Stimulated activated CD4-positive, alpha-beta T cell treated with anti-CD3 and anti-CD28 coated beads, TNF-alpha, amount 100 ng/mL, for 1 hour (primary cell): ENCODE data around the gene SUB1.
"Not testable (repeated sequence)": the region's sequence is repeated elsewhere in the genome, so short reads cannot be mapped to it uniquely, and the experiment has no call there.

Source experiments
- DNase-seq, 3 donors: peaks; one replicate each; pipeline ENCODE4 v3.0.0-alpha.2; 2020; ENCODE audit warnings: low read depth in 3 of 3, low spot score in 1 of 3

The SUB1 gene

GRCh38 chr5:32565145-32565544 lies 20.2 kb upstream of the SUB1 start:
- no peak for DNase-seq

- no peak for DNase-seq
Observed at GRCh38 chr5:32566319-32567111, 18.8 kb upstream of the SUB1 start.

DNA sequence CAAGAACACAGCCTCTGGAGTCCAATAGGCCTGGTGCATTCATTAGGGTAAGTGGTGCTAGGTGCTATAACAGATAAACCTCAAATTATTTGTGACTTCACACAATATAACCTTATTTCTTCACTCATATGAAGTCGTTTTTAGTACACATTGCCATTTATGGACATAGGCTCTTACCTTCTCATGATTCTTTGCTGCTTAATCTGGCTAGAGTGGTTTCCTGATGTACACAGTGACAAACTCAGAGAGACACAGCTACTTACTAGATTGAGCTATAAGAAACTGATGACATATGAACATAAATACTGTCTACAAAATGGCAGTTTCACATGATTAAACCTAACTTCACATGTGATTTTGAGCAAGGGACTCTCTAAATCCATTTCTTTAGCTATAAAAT lies 14.2 kb upstream of the SUB1 start:
- no peak for DNase-seq

- DNase-seq, result no peak
Observed at GRCh38 chr5:32572778-32573480, 12.4 kb upstream of the SUB1 start.

- DNase-seq, result not testable (repeated sequence)
Observed at GRCh38 chr5:32573481-32573854, 11.9 kb upstream of the SUB1 start.

DNA sequence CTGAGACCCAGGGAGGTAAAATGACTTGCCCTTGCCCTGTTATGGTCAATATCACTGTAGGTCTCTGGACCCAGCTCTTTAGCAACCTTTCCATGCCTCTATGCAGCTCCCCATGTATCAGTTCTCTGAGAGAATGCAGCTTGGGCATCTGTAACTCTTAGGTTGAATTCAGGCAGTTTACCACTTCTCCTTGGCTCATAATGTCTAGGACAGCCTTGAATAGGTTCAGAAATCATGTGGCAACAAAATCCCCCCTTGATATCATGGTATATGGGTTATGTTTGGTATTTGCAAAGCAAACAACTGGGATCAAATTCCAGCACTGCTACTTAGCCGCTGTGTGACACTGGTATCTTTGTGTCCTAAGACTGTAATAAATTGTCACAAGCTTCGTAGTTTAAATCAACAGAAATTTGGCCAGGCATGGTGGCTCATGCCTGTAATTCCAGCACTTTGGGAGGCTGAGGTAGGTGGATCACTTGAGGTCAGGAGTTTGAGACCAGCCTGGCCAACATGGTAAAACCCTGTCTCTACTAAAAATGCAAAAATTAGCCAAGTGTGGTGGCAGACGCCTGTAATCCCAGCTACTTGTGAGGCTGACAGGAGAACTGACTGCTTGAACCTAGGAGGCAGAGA lies 10.7 kb upstream of the SUB1 start:
- DNase-seq, result no peak

- no peak for DNase-seq
Observed at GRCh38 chr5:32578363-32578762, 7.0 kb upstream of the SUB1 start.

- no peak for DNase-seq
Observed at GRCh38 chr5:32578764-32579163, 6.6 kb upstream of the SUB1 start.

- DNase-seq, result no peak
Observed at GRCh38 chr5:32581010-32581785, 4.2 kb upstream of the SUB1 start.

DNA sequence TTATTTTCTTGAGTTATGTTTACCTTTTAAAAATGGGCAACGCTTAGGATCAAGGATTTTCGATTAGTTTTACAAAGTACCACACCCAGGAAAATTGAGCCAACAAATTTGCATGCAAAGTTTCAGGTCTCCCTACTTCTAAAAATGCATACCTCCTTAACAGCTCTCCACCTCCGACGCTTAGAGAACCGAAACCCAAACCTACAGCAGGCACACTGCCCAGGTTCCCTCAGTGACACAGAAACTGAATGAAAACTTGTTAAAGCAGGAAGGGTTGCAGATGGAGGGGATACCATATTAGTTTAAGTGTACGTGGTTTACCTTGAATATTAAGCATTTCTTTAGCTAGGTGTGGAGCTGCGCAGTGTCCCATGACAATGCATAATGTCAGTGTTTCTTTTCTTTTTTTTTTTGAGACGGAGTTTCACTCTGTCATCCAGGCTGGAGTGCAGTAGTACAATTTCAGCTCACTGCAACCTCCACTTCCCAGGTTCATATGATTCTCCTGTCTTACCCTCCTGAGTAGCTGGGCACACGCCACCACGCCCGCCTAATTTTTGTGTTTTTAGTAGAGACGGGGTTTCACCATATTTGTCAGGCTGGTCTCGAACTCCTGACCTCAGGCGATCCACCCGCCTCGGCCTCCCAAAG lies 1.6 kb upstream of the SUB1 start:
- DNase-seq, result no peak

GRCh38 chr5:32584646-32585045 lies 711 bp upstream of the SUB1 start:
- DNase-seq, result no peak

DNA sequence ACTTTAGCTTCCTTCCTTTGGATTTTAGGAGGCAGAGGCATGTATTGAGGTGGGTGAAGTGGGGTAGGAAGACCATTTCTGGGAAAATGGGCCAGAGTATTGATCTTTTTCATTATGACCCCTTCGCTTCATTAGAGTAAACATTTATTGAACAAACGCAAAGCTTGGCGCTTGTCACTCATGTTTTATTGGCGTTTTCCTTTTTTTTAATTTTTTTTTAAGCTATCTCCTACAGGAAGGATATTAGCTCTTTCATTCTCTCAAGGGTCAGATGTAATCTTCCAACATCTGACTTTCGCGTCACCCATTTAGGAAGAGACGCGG lies 273 bp upstream of the SUB1 start:
- no peak for DNase-seq

GRCh38 chr5:32586276-32586599 lies 881 bp downstream of the SUB1 start:
- no peak for DNase-seq

GRCh38 chr5:32587067-32587551 lies 1.8 kb downstream of the SUB1 start:
- DNase-seq, result no peak

- DNase-seq, result no peak
Observed at GRCh38 chr5:32589416-32589815, 4.1 kb downstream of the SUB1 start.

GRCh38 chr5:32589942-32590869 lies 4.8 kb downstream of the SUB1 start:
- no peak for DNase-seq

DNA sequence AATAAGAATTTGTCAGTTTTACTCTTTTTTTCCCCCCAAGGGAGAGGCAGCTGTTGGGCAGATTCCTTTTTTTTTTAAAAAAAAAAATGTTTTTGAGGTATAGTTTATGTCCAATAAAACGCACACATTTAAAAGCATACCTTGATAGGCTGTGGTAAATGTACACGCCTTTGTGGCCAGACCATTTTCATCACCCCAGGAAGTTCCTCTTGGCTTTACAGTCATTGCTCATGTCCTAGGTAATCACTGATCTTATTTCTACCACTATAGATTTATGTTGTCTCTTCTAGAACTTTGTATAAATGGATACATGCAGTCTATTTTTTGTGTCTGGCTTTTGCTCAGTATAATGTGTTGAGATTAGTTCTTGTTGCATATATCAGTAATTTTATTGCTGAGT lies 9.8 kb downstream of the SUB1 start:
- no peak for DNase-seq

DNA sequence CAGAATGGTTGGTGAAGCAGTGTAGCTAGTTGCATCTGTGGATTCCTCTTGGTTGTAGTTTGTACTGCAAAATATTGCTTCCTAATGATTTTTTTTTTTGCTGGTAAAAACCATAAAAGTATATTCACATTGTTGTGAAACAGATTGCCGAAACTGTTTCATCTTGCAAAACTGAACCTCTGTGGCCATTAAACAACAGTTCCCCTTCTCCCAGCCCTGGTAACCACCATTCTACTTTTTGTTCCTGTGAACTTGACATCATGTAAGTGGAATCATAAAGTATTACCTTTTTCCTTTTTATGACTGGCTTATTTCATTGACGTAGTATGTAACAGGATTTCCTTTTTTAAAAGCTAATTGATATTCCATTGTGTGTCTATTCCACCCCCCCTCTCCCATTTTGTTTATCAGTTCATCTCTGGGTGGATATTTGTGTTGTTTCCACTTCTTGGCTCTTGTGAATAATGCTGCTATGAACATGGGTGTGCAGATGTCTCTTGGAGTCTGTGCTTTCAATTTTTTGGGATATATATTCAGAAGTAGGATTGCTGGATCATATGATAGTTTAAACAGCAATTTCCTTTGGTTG lies 11.8 kb downstream of the SUB1 start:
- no peak for DNase-seq

- DNase-seq, result no peak
Observed at GRCh38 chr5:32598260-32598937, 13.0 kb downstream of the SUB1 start.
